K562 (cell line): Measurements from ENCODE around the gene IL10RB. TPM values are rescaled to one million over a fixed set of nuclear protein-coding genes. Genes with fewer than 3 reads are reported as not detected.

Source experiments
- ATAC-seq: fragments of 200-7000 bp; cut with Tn5 transposase; 3 replicates; pipeline ENCODE4 v1.9.1; 2020; ENCODE audit warnings: moderate library complexity
- BruUV-seq: library from RNA; stranded (reverse); fragments of 400-500 nt; replicated peaks from 2 replicates; lab custom pipeline; 2021; lab: Mats Ljungman, UMichigan
- CTCF ChIA-PET: fragments of 300-600 bp; formaldehyde crosslinking; extraction: SDS; loops from one replicate; lab custom pipeline; 2021; ENCODE audit warnings: low intra/inter-chr PET ratio; lab: Yijun Ruan, JAX
- POLR2A ChIA-PET: fragments of 300-600, 350-650 bp; sonication (Branson Sonifier 250); formaldehyde crosslinking; extraction: SDS; loops from one replicate; lab custom pipeline; 2021; ENCODE audit warnings: antibody characterized with exemption, inconsistent platforms; lab: Yijun Ruan, JAX
- DNase-seq, 4 experiments: peaks; one replicate each; pipeline versions ENCODE4 v3.0.0 to v3.0.0-alpha.2; 2011 to 2018; ENCODE audit warnings: low spot score in 3 of 4, mixed read lengths in 3 of 4; ENCODE audit errors: extremely low read depth in 1 of 4
- FAIRE-seq: peaks from 2 replicates; lab custom pipeline; 2011; peaks lifted over from hg19 to GRCh38; lab: Jason Lieb, UNC
- H2AFZ ChIP-seq: 2 replicates; pipeline ENCODE4 v1.6.0; 2011; ENCODE audit warnings: low read depth, low read length, control low read depth, inconsistent platforms
- H3K27ac ChIP-seq: fragments of 200-600 bp; 3 replicates; pipeline ENCODE4 v1.8.0; 2011; ENCODE audit warnings: low read depth, mild to moderate bottlenecking, control low read depth, inconsistent platforms, low read length, moderate library complexity, mixed read lengths; ENCODE audit errors: extremely low read depth
- H3K27me3 ChIP-seq, 2 experiments: fragments of 300-600 bp in 1 of 2; 2 replicates in 1 of 2; 3 replicates in 1 of 2; pipeline versions ENCODE4 v1.6.0 to v1.8.0; 2011; ENCODE audit warnings: inconsistent platforms in 2 of 2, low read length in 2 of 2, mild to moderate bottlenecking in 1 of 2, mixed read lengths in 1 of 2, moderate library complexity in 1 of 2; ENCODE audit not compliant: control insufficient read depth in 2 of 2, insufficient read depth in 2 of 2
- H3K36me3 ChIP-seq: fragments of 300-600 bp; 3 replicates; pipeline ENCODE4 v1.8.0; 2011; ENCODE audit warnings: mild to moderate bottlenecking, low read length, inconsistent platforms; ENCODE audit not compliant: control insufficient read depth, insufficient read depth
- H3K4me1 ChIP-seq, 2 experiments: fragments of 200-600 bp in 1 of 2; replicated peaks in 1 of 2; 2 replicates in 1 of 2; 3 replicates in 1 of 2; pipeline versions ENCODE4 v1.5.1 to v1.8.0; 2011; ENCODE audit warnings: inconsistent platforms in 2 of 2, low read length in 2 of 2, mild to moderate bottlenecking in 1 of 2, mixed read lengths in 1 of 2, moderate library complexity in 1 of 2; ENCODE audit not compliant: control insufficient read depth in 2 of 2, insufficient read depth in 2 of 2
- H3K4me2 ChIP-seq: 2 replicates; pipeline ENCODE4 v1.6.1; 2011; ENCODE audit warnings: low read length, control low read depth, inconsistent platforms, mixed read lengths; ENCODE audit not compliant: insufficient read depth
- H3K4me3 ChIP-seq: fragments of 200-600 bp; sonication (generic), shearing (Covaris generic); 2 replicates; pipeline ENCODE4 v1.5.1; 2016; ENCODE audit warnings: control low read depth, inconsistent platforms
- H3K79me2 ChIP-seq: fragments of 200-600 bp; 3 replicates; pipeline ENCODE4 v1.8.0; 2011; ENCODE audit warnings: low read length, inconsistent platforms; ENCODE audit not compliant: control insufficient read depth, insufficient read depth
- H3K9ac ChIP-seq, 2 experiments: 2 replicates each; pipeline versions ENCODE4 v1.6.0 to v1.6.1; 2011; ENCODE audit warnings: low read depth in 2 of 2, low read length in 2 of 2, control low read depth in 1 of 2, inconsistent platforms in 1 of 2, mild to moderate bottlenecking in 1 of 2, mixed read lengths in 1 of 2; ENCODE audit not compliant: insufficient read depth in 1 of 2
- H3K9me1 ChIP-seq: one replicate; pipeline ENCODE4 v1.6.0; 2011; ENCODE audit warnings: inconsistent platforms, mild to moderate bottlenecking, low read length, moderate library complexity; ENCODE audit not compliant: control insufficient read depth, insufficient read depth
- H3K9me3 ChIP-seq: replicated peaks from 2 replicates; pipeline ENCODE4 v1.5.1; 2011; ENCODE audit warnings: low read depth, low read length, inconsistent platforms; ENCODE audit not compliant: control insufficient read depth, insufficient read depth
- H4K20me1 ChIP-seq: replicated peaks from 2 replicates; pipeline ENCODE4 v1.6.1; 2011; ENCODE audit warnings: low read length, inconsistent platforms, mixed read lengths; ENCODE audit not compliant: control insufficient read depth, insufficient read depth
- ADNP ChIP-seq: fragments of 200-800 bp; sonication (Bioruptor generic); IDR thresholded peaks from 2 replicates; pipeline ENCODE4 v1.6.1; 2016; ENCODE audit warnings: missing genetic modification characterization, missing compliant biosample characterization
- BCOR ChIP-seq: fragments of 450-650 bp; IDR thresholded peaks from 2 replicates; pipeline ENCODE4 v1.6.1; 2016
- DNMT1 ChIP-seq: fragments of 450-650 bp; IDR thresholded peaks from 2 replicates; pipeline ENCODE4 v1.6.1; 2016; ENCODE audit warnings: antibody characterized with exemption, mild to moderate bottlenecking
- EHMT2 ChIP-seq: fragments of 450-650 bp; IDR thresholded peaks from 2 replicates; pipeline ENCODE4 v1.6.1; 2018; ENCODE audit warnings: antibody characterized with exemption
- GABPB2 ChIP-seq: fragments of 250-450 bp; sonication (Bioruptor Pico); conservative IDR thresholded peaks from 2 replicates; pipeline ENCODE4 v1.5.1; 2021; ENCODE audit warnings: mild to moderate bottlenecking
- NR4A1 ChIP-seq, 2 experiments: fragments of 250-450 bp in 1 of 2; fragments of 450-650 bp in 1 of 2; sonication (Bioruptor Pico) in 1 of 2; IDR thresholded peaks; 2 replicates each; pipeline versions ENCODE4 v1.4.0 to v1.6.1; 2016 to 2020; ENCODE audit warnings: mild to moderate bottlenecking in 2 of 2, missing compliant biosample characterization in 1 of 2, missing genetic modification characterization in 1 of 2, moderate library complexity in 1 of 2
- SMARCA5 ChIP-seq: fragments of 450-650 bp; IDR thresholded peaks from 2 replicates; pipeline ENCODE4 v1.6.1; 2016
- ZC3H11A ChIP-seq: IDR thresholded peaks from 2 replicates; pipeline ENCODE4 v1.6.1; 2012; ENCODE audit warnings: low read depth, low read length, improper control_type of control experiment
- ZNF134 ChIP-seq: fragments of 250-450 bp; sonication (Bioruptor Pico); conservative IDR thresholded peaks from 2 replicates; pipeline ENCODE4 v1.4.0; 2020
- ZNF766 ChIP-seq: fragments of 200-800 bp; sonication (Bioruptor generic); conservative IDR thresholded peaks from 2 replicates; pipeline ENCODE4 v1.6.1; 2016; ENCODE audit warnings: missing genetic modification characterization, missing compliant biosample characterization
- WGBS: fragments of 100-300 bp; shearing (Covaris generic); methylation state at CpG from one replicate; pipeline ENCODE4 v1.1.6; 2016; ENCODE audit warnings: low coverage, mixed read lengths; ENCODE audit not compliant: insufficient coverage; ENCODE audit errors: missing lambda C conversion rate; 5-methylcytosine and 5-hydroxymethylcytosine counted together
- in situ Hi-C: fragments of 300-500 bp; cut with MboI; formaldehyde crosslinking; loops from 4 replicates; pipeline ENCODE4 v1.15.0; 2018; ENCODE audit warnings: inconsistent platforms, mixed read lengths
- intact Hi-C: fragments of 100-400 bp; cut with micrococcal nuclease; formaldehyde crosslinking; loops from 2 replicates; pipeline ENCODE4 v1.14.2; 2022
- polyA plus RNA-seq, 8 experiments: library from polyadenylated mRNA; depleted of rRNA in 4 of 8; stranded (reverse) in 5 of 8; unstranded in 3 of 8; fragments of >200 nt; fragmentation: Nextera tagmentation in 2 of 8; fragmentation: Illumina TruSeq in 1 of 8; extraction: Ambion mirVana in 2 of 8; extraction: Trizol in 1 of 8; gene quantifications; 2 replicates each; pipeline versions ENCODE4 v1.2.1 to v1.2.3, GENCODE V29; 2011 to 2014; ENCODE audit warnings: inconsistent platforms in 1 of 8, missing spikeins in 1 of 8
- total RNA-seq, 7 experiments: library from RNA; depleted of rRNA in 6 of 7; stranded (reverse); fragments of >200 nt in 6 of 7; fragmentation: Illumina TruSeq in 2 of 7; extraction: Trizol in 2 of 7; gene quantifications; 2 replicates each; pipeline versions ENCODE4 v1.2.1 to v1.2.3, GENCODE V29; 2011 to 2021; ENCODE audit warnings: low replicate concordance in 1 of 7
- TF ChIP-seq, protein P1 (sequence below): fragments of 250-450 bp; sonication (Bioruptor Pico); IDR thresholded peaks from 2 replicates; pipeline ENCODE4 v1.8.0; 2022; ENCODE audit warnings: inconsistent platforms
- TF ChIP-seq, protein P2 (sequence below): fragments of 250-450 bp; sonication (Bioruptor Pico); IDR thresholded peaks from 2 replicates; pipeline ENCODE4 v1.4.0; 2020
- TF ChIP-seq, protein P3 (sequence below), 2 experiments: fragments of 450-650 bp; formaldehyde crosslinking in 1 of 2; IDR thresholded peaks; 2 replicates each; pipeline versions ENCODE4 v1.4.0 to v1.6.1; 2014 to 2020; ENCODE audit warnings: mild to moderate bottlenecking in 2 of 2, borderline replicate concordance in 1 of 2, low read depth in 1 of 2

IL10RB gene
- total and polyA plus RNA-seq, 9 of the 15 experiments (the other 6 are each of a cell fraction or from before 2014, with no cell fraction given), result 10.9 to 33.8 (median 23.0) TPM

DNA sequence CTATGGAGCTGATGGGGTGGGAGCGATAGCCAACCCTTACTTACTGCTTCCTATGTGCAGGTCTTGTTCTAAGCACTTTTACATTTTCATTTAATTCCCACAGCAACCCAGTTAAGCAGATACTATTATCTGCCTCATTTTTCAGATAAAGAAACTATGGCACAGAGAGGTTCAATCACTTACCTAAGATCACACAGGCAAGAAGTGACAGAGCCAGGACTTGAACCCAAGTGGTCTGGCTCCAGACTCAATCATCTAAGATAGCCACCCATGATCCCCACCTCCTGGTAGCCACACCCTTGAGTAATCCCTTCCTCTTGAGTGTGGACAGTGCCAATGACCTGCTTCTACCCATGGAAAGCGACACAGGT, 35.5 kb downstream of the IL10RB start:
- intact Hi-C loops (no loop called here), in situ Hi-C loops (no loop called here)
- Histone ChIP-seq H3K36me3 (no peaks in the 10 kb centered on the region), H3K9me1 (no peaks in the 10 kb centered on the region), H3K79me2 (no peaks in the 10 kb centered on the region), H3K9ac (peak overlapping the region in 1 of 2 experiments; percentile 75; a peak in 2 of 4 replicates), H3K27me3 (no peaks in the 10 kb centered on the region), H3K27ac (peak overlapping the region; percentile 67; the same call in 2 of the 3 replicates), H3K4me2 (peak overlapping the region; percentile 12), H3K4me3 (no peak overlapping the region), H4K20me1 (no peaks in the 10 kb centered on the region), H3K4me1 (peaks cover 14 to 48% of the 10 kb centered on the region in 2 experiments), H2AFZ (peak overlapping the region; percentile 79), H3K9me3 (no peaks in the 10 kb centered on the region)
- FAIRE-seq (no peak), DNase-seq (no peak), ATAC-seq (no peak)
- no TSS peak for BruUV-seq
- 75% methylated on average over 2 of the region's 2 CpGs for WGBS
- POLR2A ChIA-PET, result interaction anchor here (0.6 to 3.4 kb wide), 3 partner anchors 12 to 622 kb away, joined by 3 to 13 read pairs (median 3); no protein-coding TSS in a partner anchor
- CTCF ChIA-PET, result no interaction called here
- TF ChIP-seq ZC3H11A, result no peak
- TF ChIP-seq, protein P1, sequence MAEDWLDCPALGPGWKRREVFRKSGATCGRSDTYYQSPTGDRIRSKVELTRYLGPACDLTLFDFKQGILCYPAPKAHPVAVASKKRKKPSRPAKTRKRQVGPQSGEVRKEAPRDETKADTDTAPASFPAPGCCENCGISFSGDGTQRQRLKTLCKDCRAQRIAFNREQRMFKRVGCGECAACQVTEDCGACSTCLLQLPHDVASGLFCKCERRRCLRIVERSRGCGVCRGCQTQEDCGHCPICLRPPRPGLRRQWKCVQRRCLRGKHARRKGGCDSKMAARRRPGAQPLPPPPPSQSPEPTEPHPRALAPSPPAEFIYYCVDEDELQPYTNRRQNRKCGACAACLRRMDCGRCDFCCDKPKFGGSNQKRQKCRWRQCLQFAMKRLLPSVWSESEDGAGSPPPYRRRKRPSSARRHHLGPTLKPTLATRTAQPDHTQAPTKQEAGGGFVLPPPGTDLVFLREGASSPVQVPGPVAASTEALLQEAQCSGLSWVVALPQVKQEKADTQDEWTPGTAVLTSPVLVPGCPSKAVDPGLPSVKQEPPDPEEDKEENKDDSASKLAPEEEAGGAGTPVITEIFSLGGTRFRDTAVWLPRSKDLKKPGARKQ (CRISPR knock-in tag), result no peak
- peak; percentile 84 for TF ChIP-seq BCOR
- TF ChIP-seq, protein P2, sequence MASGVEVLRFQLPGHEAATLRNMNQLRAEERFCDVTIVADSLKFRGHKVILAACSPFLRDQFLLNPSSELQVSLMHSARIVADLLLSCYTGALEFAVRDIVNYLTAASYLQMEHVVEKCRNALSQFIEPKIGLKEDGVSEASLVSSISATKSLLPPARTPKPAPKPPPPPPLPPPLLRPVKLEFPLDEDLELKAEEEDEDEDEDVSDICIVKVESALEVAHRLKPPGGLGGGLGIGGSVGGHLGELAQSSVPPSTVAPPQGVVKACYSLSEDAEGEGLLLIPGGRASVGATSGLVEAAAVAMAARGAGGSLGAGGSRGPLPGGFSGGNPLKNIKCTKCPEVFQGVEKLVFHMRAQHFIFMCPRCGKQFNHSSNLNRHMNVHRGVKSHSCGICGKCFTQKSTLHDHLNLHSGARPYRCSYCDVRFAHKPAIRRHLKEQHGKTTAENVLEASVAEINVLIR (CRISPR knock-in tag), result no peak
- no peak for TF ChIP-seq EHMT2
- no peak for TF ChIP-seq DNMT1
- TF ChIP-seq, protein P3, sequence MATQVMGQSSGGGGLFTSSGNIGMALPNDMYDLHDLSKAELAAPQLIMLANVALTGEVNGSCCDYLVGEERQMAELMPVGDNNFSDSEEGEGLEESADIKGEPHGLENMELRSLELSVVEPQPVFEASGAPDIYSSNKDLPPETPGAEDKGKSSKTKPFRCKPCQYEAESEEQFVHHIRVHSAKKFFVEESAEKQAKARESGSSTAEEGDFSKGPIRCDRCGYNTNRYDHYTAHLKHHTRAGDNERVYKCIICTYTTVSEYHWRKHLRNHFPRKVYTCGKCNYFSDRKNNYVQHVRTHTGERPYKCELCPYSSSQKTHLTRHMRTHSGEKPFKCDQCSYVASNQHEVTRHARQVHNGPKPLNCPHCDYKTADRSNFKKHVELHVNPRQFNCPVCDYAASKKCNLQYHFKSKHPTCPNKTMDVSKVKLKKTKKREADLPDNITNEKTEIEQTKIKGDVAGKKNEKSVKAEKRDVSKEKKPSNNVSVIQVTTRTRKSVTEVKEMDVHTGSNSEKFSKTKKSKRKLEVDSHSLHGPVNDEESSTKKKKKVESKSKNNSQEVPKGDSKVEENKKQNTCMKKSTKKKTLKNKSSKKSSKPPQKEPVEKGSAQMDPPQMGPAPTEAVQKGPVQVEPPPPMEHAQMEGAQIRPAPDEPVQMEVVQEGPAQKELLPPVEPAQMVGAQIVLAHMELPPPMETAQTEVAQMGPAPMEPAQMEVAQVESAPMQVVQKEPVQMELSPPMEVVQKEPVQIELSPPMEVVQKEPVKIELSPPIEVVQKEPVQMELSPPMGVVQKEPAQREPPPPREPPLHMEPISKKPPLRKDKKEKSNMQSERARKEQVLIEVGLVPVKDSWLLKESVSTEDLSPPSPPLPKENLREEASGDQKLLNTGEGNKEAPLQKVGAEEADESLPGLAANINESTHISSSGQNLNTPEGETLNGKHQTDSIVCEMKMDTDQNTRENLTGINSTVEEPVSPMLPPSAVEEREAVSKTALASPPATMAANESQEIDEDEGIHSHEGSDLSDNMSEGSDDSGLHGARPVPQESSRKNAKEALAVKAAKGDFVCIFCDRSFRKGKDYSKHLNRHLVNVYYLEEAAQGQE (IDR thresholded peaks at IDR 0.05; ENCODE audit: borderline replicate concordance), result no peak
- TF ChIP-seq, protein P3 (CRISPR knock-in tag; IDR thresholded peaks at IDR 0.05; ENCODE audit: low read depth), result no peak
- peak; percentile 80 for TF ChIP-seq ADNP (tag)
- TF ChIP-seq ZNF134 (CRISPR knock-in tag), result no peak
- TF ChIP-seq GABPB2 (CRISPR knock-in tag), result no peak
- TF ChIP-seq SMARCA5, result 0 out of 2 replicates have a peak, but pooled peaks have one; percentile 67
- 0 out of 2 replicates have a peak, but pooled peaks have one; percentile 57 for TF ChIP-seq ZNF766
- no peak for TF ChIP-seq NR4A1 (CRISPR knock-in tag; IDR thresholded peaks at IDR 0.05)
- TF ChIP-seq NR4A1 (tag; IDR thresholded peaks at IDR 0.05), result no peak
